Endothelial cell of umbilical vein (primary cell): ENCODE results near the gene WRAP73.

ENCODE experiments used
- CTCF ChIP-seq, 2 donors: IDR thresholded peaks; 1 replicate in 1 of 2; 2 replicates in 1 of 2; pipeline ENCODE4 v1.5.1; 2011; ENCODE audit warnings: low read length in 2 of 2, mild to moderate bottlenecking in 2 of 2, moderate library complexity in 2 of 2, control low read depth in 1 of 2, inconsistent platforms in 1 of 2, low read depth in 1 of 2; ENCODE audit not compliant: insufficient read depth in 1 of 2; ENCODE audit errors: extremely low read depth in 1 of 2
- EZH2 ChIP-seq: IDR thresholded peaks from 2 replicates; pipeline ENCODE4 v1.6.1; 2012; ENCODE audit warnings: borderline replicate concordance, low read depth, mild to moderate bottlenecking, moderate library complexity, low read length, inconsistent platforms; ENCODE audit not compliant: severe bottlenecking
- FOS ChIP-seq: IDR thresholded peaks from 2 replicates; pipeline ENCODE4 v1.6.1; 2011; ENCODE audit warnings: mild to moderate bottlenecking, low read length, moderate library complexity, borderline replicate concordance; ENCODE audit not compliant: insufficient read depth
- GATA2 ChIP-seq: IDR thresholded peaks from 2 replicates; pipeline ENCODE4 v1.7.0; 2011; ENCODE audit warnings: low read depth, mild to moderate bottlenecking, moderate library complexity, mixed read lengths, low read length; ENCODE audit not compliant: insufficient read length, insufficient read depth
- POLR2A ChIP-seq: IDR thresholded peaks from 2 replicates; pipeline ENCODE4 v1.6.1; 2012; ENCODE audit warnings: low read depth, mild to moderate bottlenecking, control low read depth, low read length
- POLR2AphosphoS5 ChIP-seq: IDR thresholded peaks from 2 replicates; pipeline ENCODE4 v1.6.1; 2012; ENCODE audit warnings: low read depth, mild to moderate bottlenecking, control low read depth, low read length, moderate library complexity; ENCODE audit not compliant: insufficient read depth
- TF ChIP-seq, protein P1 (sequence below): IDR thresholded peaks from 2 replicates; pipeline ENCODE4 v1.6.1; 2011; ENCODE audit not compliant: insufficient read depth, insufficient read length

DNA sequence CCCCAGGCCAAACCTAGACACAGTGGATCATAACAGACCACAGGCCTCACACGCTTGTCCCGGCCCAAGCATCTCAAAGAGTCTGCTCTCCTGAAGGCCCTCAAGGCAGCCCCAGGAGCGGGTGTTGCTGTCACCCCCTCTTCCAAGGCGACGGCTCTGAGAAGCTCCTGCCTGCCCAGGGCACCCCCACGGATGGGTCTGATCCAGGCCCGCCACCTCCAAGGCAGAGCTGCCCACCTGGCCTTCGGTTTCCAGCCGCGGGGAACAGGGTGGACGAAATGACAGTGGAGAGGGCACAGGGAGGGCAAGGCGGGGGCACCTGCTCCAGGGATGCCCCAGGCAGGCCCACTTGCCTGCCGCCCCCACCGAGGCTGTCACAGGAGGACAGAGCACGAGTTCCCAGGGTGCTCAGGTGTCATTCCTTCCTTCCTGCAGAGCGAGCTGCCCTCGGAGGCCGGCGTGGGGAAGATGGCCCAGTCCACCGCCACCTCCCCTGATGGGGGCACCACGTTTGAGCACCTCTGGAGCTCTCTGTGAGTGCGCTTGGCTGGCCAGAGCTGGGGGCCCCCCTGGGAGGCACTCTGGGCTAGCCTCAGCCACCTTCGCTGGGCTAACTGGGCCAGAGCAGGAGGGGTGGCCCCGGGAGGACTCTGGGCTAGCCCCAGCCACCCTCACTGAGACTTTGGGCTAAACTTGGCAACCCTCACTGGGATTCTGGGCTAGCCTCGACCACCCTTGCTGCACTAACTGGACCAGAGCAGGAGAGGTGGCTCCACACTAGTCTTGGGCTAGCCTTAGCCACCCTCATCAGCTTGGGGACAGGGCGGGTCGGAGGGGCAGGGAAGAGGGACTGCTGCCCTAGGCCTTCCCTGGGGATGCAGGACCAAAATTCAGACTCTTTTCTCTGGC is 32.2 kb upstream of the WRAP73 start:
- TF ChIP-seq EZH2 (no peak), CTCF (IDR thresholded peaks at IDR 0.05; ENCODE audit: extremely low read depth in 1 of 2, insufficient read depth in 1 of 2, low read depth in 1 of 2, low read length in 2 of 2) (no peak), POLR2AphosphoS5 (no peak), POLR2A (no peak), FOS (no peak), GATA2 (no peak)
- TF ChIP-seq, protein P1, sequence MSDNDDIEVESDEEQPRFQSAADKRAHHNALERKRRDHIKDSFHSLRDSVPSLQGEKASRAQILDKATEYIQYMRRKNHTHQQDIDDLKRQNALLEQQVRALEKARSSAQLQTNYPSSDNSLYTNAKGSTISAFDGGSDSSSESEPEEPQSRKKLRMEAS: no peak
